ENCODE measurements around the gene OR2H2. TPM values are rescaled to one million over a fixed set of nuclear protein-coding genes. Genes with fewer than 3 reads are reported as not detected.

The OR2H2 gene
- total RNA-seq: not detected in 2 replicates

GRCh38 chr6:29584821-29585220, at the start of gene OR2H2:
Gene OR2H2, plus strand, starts transcription at chr6:29585121. Its CDS starts 2,824 bp downstream, at chr6:29587945.

DNA sequence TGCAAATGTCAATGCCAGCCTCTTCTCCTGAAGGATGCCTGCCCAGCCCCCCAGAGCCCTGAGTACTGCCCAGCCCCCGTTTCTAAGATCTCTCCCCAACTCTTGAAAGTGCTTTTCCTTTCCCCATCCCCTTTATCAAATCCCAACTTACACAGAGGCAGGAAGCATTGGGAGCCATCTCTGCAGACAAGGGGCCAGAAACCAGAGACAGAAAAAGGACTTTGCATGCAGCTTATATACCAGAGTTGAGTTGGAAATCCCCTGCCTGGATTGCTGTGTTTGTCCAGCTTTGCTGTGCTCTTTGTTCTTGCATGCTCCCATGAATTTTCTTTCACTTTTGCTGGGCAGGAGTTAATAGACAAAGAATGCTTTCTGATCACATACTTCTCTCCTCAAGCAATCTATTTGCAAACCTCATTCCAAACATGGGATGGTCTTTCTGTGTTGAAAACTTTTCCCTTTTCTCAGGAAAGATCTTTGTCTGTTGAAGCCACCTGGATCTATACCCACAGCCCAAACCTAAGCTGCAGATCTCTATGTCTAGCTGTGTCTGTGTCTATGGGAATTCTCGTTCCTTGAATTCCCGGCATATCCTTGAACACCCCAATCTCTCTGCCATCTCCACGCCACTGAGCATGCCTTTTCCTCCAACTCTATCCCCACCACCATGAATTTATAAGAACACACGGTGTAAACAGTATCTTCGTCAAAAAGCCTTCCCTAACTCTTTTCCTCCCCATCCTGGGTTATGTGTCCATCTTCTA, 25.2 kb upstream of the OR2H2 start, which contains the start of gene UBD:
Gene UBD, minus strand, starts transcription at position 209 of the 764 bp plus-strand sequence. Its CDS starts 31 bp downstream, at position 178.

DNA sequence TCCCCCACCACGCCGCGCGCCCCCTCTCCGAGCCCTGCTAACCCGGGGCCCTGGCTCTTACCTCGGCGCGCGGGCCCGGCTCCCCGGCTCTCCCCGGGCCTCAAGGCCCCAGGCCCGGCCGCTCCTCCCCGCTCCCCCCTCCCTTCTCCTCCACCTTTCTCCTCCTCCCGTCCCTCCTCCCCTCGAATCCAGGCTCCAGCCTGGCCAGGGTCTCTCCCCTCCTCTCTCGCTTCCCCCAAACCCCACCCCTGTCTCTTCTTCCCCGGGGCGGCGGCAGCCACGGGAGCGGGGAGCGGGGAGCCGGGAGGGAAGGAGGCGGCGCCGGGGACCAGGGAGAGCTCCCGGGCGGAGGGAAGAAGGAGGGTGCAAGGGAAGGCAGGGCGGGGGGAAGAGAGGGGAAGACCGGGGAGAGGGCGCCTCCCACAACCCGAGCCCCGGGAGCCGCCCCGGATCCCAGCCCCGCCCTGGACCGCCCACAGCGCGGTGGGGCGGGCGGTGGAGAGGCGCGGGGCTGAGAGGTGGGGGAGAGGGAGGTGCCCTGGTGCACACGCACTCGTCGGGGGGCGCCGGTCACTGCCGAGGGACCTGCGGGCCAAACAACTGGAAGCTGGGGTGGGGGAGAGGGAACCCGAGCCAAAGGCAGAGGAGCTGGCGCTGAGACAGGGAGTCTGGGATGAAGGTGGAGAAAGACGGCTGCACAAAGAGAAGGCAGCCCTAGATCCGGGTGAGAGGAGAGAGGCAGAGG, 48.0 kb downstream of the OR2H2 start, which contains the start of gene GABBR1:
Gene GABBR1, minus strand, starts transcription at position 395 of the 745 bp plus-strand sequence. CDS start 798 bp downstream, outside the sequence.

Other genes with a start within 250 kb of the OR2H2 start
- gene OR5V1, start 216.3 kb upstream of the OR2H2 start, total RNA-seq: not detected in 2 replicates
- gene OR12D3, start 209.8 kb upstream of the OR2H2 start, total RNA-seq: not detected in 2 replicates
- gene OR12D2, start 189.5 kb upstream of the OR2H2 start, total RNA-seq: not detected in 2 replicates
- not detected in 2 replicates for gene OR12D1, start 170.2 kb upstream of the OR2H2 start, total RNA-seq
- not detected in 2 replicates for gene OR10C1, start 145.8 kb upstream of the OR2H2 start, total RNA-seq
- not detected in 2 replicates for gene OR11A1, start 128.1 kb upstream of the OR2H2 start, total RNA-seq
- gene OR2H1, start 128.0 kb upstream of the OR2H2 start, total RNA-seq: not detected in 2 replicates
- not detected in 2 replicates for gene MAS1L, start 97.2 kb upstream of the OR2H2 start, total RNA-seq
- gene UBD, start 25.4 kb upstream of the OR2H2 start, total RNA-seq: 0.13 TPM in 1 of 2 replicates, not detected in the other
- 4.0 and 12.3 TPM in 2 replicates for gene GABBR1, start 48.1 kb downstream of the OR2H2 start, total RNA-seq
- not detected in 2 replicates for gene MOG, start 72.0 kb downstream of the OR2H2 start, total RNA-seq
- 0.65 TPM in 1 of 2 replicates, not detected in the other for gene ZFP57, start 96.0 kb downstream of the OR2H2 start, total RNA-seq
- gene HLA-F, start 138.3 kb downstream of the OR2H2 start, total RNA-seq: 0.16 and 3.4 TPM in 2 replicates
- 0.91 TPM in 1 of 2 replicates, not detected in the other for gene HLA-G, start 242.7 kb downstream of the OR2H2 start, total RNA-seq

Measured in epithelial cell of alveolus of lung (primary cell).